ENCODE results near the gene PDCD1LG2.

GRCh38 chr9:5608298-5609225 lies 98.2 kb downstream of the PDCD1LG2 start:
- TF ChIP-seq, protein P1, sequence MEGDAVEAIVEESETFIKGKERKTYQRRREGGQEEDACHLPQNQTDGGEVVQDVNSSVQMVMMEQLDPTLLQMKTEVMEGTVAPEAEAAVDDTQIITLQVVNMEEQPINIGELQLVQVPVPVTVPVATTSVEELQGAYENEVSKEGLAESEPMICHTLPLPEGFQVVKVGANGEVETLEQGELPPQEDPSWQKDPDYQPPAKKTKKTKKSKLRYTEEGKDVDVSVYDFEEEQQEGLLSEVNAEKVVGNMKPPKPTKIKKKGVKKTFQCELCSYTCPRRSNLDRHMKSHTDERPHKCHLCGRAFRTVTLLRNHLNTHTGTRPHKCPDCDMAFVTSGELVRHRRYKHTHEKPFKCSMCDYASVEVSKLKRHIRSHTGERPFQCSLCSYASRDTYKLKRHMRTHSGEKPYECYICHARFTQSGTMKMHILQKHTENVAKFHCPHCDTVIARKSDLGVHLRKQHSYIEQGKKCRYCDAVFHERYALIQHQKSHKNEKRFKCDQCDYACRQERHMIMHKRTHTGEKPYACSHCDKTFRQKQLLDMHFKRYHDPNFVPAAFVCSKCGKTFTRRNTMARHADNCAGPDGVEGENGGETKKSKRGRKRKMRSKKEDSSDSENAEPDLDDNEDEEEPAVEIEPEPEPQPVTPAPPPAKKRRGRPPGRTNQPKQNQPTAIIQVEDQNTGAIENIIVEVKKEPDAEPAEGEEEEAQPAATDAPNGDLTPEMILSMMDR (IDR thresholded peaks at IDR 0.05; ENCODE audit: insufficient read depth, low read length), result no peak
- TF ChIP-seq POLR2AphosphoS5 (IDR thresholded peaks at IDR 0.05; ENCODE audit: low read depth), result no peak
- no peak for TF ChIP-seq SPI1 (IDR thresholded peaks at IDR 0.05; ENCODE audit: borderline replicate concordance, low read depth)
- no peak for TF ChIP-seq REST (IDR thresholded peaks at IDR 0.05; ENCODE audit: insufficient replicate concordance, low read depth)

All from HL-60 (cell line).